G401.6 (cell line): Measurements from ENCODE around the gene RFXANK.
"Not testable (repeated sequence)": the region's sequence is repeated elsewhere in the genome, so short reads cannot be mapped to it uniquely, and the experiment has no call there.

Experiments used
- FAIRE-seq: peaks from 2 replicates; lab custom pipeline; 2012; peaks lifted over from hg19 to GRCh38; lab: Jason Lieb, UNC

The RFXANK gene

GRCh38 chr19:19192078-19192882 lies at the start of gene RFXANK, which contains the start of gene BORCS8:
RFXANK (plus strand) TSS chr19:19192258; CDS start chr19:19193947, 1,689 bp downstream.
BORCS8 (minus strand) TSS chr19:19192152; CDS start chr19:19192117, 35 bp downstream.
- peak; percentile 99 for FAIRE-seq

- no peak for FAIRE-seq
Observed at GRCh38 chr19:19142347-19142746, 49.7 kb upstream of the RFXANK start.

GRCh38 chr19:19145281-19145680 lies 46.8 kb upstream of the RFXANK start:
- FAIRE-seq = no peak

GRCh38 chr19:19145684-19146608 lies 46.1 kb upstream of the RFXANK start:
- FAIRE-seq = no peak

GRCh38 chr19:19146865-19147264 lies 45.2 kb upstream of the RFXANK start:
- FAIRE-seq = no peak

- no peak for FAIRE-seq
Observed at GRCh38 chr19:19147344-19147743, 44.7 kb upstream of the RFXANK start.

GRCh38 chr19:19148504-19148903 lies 43.6 kb upstream of the RFXANK start:
- FAIRE-seq = not testable (repeated sequence)

- no peak for FAIRE-seq
Observed at GRCh38 chr19:19149435-19149834, 42.6 kb upstream of the RFXANK start.

GRCh38 chr19:19151418-19151817 lies 40.6 kb upstream of the RFXANK start:
- no peak for FAIRE-seq

- no peak for FAIRE-seq
Observed at GRCh38 chr19:19152668-19153384, 39.2 kb upstream of the RFXANK start.

GRCh38 chr19:19154768-19155494 lies 37.1 kb upstream of the RFXANK start:
- FAIRE-seq = no peak

GRCh38 chr19:19155495-19156219 lies 36.4 kb upstream of the RFXANK start:
- no peak for FAIRE-seq

- no peak for FAIRE-seq
Observed at GRCh38 chr19:19157808-19158207, 34.2 kb upstream of the RFXANK start.

- no peak for FAIRE-seq
Observed at GRCh38 chr19:19159534-19159933, 32.5 kb upstream of the RFXANK start.

- FAIRE-seq = no peak
Observed at GRCh38 chr19:19160461-19161035, 31.5 kb upstream of the RFXANK start.

GRCh38 chr19:19162495-19162894 lies 29.6 kb upstream of the RFXANK start:
- FAIRE-seq = no peak

GRCh38 chr19:19165396-19165795 lies 26.7 kb upstream of the RFXANK start:
- no peak for FAIRE-seq

GRCh38 chr19:19167612-19168011 lies 24.4 kb upstream of the RFXANK start:
- FAIRE-seq = no peak

GRCh38 chr19:19169236-19170052 lies 22.6 kb upstream of the RFXANK start:
- no peak for FAIRE-seq
